GM19035 (cell line): ENCODE data around the gene NLK.

Experiments
- ATAC-seq: cut with Tn5 transposase; IDR thresholded peaks from one replicate; pipeline ENCODE4 v1.9.1; 2021; ENCODE audit not compliant: unreplicated experiment

NLK gene

DNA sequence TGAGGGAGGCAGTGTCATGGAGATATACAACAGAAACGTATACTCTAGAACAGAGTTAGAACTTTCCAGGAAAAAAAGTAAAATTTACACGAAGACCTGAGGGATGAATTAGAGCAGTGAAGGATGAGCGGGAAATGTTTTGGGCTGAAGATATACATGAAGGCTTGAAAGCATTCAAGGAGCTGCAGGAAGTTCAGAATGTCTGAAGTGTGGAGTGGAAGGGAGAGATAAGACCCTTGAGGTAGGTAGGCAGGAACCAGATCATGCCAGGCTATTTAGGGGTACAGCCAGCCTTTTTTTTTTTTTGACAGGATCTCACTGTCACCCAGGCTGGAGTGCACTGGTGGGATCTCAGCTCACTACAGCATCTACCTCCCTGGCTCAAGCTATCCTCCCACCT, 3.2 kb upstream of the NLK start:
- no peak for ATAC-seq

DNA sequence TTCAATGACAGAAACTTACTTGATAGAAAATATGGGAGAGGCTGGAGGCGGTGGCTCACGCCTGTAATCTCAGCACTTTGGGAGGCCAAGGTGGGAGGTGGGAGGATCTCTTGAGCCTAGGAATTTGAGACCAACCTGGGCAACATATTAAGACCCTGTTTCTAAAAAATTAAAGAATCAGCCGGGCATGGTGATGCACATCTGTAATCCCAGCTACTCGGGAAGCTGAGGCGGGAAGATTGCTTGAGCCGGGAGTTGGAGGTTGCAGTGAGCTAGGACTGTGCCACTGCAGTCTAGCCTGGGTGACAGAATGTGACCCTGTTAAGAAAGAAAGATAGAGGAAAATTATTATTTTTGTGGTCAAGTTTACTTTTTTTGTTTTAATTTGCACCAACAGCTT, 2.1 kb upstream of the NLK start:
- no peak for ATAC-seq

DNA sequence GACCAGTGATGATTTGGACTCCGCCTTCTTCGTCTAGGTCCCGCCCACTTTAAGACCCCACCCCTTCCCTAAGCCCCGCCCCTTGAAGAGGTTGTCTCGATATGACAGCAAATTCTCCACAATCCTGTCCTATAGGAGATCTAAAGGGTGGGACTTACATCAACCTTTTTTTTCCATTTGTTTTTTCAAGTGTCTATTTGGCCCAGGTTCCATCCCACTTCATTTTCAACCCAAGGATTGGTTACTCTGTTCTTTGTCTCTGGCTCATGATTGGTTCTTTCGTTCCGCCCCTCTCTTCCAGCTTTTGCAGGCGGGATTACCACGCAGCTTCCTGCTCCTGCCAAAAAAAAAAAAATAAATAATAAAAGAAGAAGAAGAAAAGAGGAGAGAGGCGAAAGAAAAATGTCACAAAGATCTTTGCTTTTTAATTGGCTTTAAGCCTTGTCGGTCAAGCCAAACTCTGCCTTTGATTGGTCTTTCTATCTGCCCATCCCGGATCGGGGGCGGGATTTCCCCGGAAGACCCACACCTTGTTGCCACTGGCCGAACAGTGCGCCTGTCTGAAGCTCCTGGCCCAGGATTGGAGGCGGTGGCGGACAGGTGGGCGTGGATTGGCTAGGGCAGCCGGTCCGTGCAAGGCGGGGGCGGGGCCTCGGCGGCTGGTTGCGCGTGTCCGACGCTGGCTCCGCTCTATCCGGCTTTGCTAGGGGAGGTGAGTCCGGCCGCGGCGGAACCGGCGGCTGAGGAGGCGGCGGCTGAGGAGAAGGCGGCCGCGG, 1.2 kb upstream of the NLK start:
- peak; percentile 88 for ATAC-seq

DNA sequence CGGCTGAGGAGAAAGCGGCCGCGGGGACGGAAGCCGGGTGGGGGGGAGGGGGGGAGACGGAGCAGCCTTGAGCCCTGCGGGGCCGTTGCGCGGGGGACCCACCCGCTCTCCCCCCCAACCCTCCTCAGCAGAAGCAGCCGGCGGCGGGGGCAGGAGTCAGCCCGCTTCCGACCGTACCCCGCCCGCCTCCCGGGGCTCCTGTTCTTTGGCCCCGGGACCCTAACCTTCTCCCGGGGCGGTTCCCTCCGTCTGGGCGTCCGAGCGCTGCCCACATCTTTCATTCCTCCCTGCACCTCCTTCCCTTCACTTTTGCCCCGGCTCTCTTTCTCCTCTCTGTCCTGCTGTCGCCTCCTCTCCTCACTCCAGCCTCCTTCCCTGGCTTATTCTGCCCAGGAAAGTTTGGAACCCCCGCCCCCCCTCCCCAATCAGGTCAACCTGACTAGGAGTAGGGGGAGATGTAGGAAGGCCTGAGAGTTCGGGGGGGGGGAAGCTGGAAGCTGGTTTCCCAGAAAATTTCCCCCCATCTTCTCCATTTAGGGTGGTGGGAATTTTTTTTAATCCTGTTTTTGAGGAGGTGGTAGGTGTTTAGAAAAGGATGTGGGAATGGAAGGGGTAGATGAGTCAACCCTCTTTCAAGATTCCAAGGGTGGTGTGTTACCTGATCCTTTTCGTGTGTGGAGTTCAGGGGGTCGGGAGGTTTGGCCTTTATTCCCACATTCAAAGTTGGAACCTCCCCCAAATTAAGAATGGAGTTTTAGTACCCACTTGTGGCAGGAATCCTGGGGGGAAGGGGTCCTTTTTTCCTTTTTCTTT, 427 bp upstream of the NLK start:
- ATAC-seq = peak; percentile 12

DNA sequence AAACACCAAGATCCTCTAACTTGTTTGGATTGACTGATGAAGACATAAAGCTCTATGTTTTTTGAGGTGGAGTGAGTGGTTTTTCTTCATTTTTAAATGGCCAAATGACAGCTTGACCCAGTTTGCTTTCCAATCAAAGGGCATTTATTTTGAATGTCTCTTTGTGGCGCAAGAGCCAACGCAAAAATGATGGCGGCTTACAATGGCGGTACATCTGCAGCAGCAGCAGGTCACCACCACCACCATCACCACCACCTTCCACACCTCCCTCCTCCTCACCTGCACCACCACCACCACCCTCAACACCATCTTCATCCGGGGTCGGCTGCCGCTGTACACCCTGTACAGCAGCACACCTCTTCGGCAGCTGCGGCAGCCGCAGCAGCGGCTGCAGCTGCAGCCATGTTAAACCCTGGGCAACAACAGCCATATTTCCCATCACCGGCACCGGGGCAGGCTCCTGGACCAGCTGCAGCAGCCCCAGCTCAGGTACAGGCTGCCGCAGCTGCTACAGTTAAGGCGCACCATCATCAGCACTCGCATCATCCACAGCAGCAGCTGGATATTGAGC, 329 bp downstream of the NLK start:
- ATAC-seq = no peak

DNA sequence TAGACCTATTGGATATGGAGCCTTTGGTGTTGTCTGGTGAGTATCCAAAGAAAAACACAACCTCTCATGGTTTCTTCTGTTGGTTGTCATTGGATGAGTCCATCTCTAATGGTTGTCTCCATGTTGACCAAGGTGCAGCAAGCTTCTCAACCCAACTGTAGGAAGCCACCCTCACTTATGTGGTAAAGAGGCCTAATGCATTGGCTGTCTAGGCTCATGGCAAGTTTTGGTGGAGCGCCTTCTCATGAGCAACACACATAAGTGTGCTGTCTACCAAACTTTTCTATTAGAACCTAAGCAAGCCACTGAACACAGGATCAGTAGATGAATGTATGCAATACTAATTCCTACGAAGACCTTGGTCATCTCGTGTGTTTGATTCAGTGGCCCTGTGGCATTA, 819 bp downstream of the NLK start:
- no peak for ATAC-seq

DNA sequence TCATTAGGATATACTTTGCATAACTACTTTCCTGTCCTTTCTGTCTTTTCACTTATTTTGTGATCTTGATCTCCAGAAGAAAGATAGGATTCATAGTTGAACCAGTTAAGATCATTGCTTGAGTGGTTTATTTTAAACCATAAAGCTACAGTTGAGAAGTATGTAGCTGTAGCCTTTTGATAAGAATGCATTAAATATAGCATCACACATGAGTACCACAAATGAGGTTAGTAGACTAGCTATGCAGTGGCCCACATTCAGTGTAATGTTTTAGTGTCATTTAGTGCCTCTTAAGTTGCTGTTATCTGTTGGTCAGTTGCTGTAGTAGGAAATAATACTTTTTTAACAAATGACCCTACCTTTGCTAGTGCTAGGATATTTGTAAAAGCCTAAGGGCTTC, 1.3 kb downstream of the NLK start:
- no peak for ATAC-seq

DNA sequence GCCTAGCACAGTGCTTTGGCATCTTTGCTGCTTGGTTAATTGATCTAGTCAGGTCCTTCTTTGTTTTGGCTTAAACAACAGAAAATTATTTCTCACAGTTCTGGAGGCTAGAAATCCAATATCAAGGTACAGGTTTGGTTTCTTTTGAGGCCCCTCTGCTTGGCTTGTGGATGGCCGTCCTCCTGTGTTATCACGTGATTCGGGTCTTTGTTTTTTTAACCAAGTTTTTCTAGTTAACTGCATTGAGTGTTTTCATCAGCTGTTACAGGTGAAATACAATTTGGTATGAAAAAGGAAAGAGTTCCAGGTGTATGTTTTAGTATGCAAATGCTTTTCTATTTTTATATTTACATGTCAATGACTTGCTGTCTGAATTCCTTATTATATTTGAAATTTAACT, 2.8 kb downstream of the NLK start:
- ATAC-seq = no peak

DNA sequence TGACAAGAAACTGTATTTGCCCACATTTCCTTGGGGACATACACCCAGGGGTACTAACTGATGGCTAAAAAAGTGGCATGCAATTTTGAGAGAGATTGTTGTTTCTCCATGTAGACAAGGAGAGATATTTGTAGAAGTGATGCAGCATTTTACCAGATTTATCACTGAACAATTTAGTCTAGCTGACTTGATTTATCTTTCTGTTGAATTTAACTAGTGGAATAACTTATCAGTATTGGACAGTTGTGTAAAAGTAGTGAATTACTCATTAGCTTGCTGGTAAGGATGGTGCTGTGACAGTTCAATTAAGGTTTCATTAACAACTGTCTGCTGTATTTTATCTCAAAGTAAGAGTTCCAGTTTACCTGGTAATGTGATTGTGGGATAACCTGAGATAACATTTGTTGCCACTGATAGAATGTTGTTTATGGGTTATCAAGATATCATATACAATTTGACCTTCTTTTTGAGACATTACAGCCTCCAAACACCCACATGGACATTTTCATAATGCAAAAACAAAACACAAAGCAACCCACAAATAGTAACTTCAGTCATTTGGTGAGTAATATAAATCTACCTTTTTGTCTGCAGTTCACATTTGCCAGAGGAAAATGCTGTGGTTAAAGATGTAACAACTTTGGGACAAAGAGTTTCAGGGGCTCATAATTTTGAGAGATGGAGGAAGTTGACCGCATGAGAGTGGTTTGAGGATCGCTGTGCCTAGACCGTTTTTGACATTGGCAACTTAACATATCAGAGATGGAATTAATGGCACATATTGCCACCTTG, 3.8 kb downstream of the NLK start:
- no peak for ATAC-seq

DNA sequence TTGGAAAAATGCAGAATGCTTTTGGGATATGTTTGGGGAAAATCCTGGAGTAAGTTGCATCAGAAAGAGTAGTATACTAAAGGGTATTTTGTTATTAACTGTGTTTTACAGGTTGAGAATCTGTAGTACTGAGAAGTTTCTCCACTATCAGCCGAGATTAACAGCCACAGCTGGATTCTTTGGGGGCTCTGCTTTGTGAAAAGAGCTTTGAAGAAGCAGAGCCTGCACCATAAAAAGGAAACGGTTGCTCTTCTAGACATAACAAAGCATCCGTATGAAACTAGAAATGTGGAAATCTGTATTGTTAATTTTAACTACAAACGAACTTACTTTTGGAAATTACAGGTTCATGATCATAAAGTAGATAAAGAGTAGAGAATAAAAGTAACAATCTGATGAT, 5.3 kb downstream of the NLK start:
- ATAC-seq = no peak

DNA sequence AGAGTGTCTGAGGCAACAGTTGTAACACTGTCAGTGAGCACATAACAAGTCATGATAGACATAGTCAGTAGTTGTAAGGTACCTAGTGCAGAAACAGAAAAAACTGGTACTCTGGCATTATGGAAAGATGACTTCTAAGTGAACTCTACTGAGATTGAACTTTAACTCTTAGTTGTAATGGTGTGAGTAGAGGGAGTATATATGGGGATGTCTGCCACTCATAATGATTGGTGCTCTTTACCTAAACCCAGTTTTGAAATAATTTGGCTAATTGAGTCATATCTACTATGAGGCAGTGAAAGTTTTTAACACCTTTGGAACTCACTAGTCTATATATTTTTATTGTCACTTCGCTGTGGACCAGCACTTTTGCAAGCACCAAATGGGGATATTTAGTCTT, 6.6 kb downstream of the NLK start:
- no peak for ATAC-seq

DNA sequence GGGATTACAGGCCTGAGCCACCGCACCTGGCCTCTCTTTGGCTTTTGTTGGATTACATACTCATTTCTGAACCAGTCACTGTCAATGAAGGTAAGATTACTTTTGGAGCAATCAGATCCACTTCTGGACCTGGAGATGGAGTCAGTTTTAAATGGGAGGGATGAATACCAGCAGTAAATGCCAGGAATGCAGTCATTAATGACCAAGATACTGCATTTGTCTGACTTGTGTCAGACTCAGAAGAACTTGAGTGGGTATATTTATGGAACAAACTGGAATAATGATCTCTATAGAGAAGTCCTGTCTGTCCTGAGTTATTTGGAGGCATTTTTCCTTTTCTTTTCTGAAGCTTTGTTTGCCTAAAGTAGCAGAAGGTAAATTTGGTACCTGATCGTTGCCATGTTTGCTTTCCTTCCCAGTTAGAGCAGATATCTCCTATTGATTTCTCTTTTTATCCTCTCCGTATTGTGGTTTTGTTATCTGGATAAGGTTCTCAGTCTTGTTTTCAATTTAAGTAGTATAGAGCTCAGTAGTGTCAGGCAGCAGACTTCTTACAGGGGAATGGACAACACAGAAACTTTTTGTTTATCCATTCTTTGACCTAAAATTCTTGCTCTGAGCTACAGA, 10.7 kb downstream of the NLK start:
- ATAC-seq = no peak

DNA sequence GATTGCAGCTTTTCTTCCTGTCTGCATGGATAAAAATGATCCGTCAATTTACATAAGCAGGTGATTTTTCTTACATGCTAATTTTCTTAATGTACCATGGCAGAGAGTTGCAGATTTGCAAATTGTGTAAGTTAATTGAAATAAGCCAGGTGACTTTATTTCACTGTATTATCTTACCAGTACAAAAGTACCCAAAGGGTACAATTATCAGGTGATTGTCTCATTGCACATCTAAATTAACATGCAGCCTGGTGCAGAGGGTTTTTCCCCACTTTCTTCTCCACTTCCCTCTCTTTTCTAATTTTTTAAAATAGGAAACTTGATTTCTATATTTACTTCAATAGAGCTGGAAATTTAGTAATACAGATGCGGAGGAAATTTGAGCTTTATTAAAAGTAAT, 11.2 kb downstream of the NLK start:
- no peak for ATAC-seq

DNA sequence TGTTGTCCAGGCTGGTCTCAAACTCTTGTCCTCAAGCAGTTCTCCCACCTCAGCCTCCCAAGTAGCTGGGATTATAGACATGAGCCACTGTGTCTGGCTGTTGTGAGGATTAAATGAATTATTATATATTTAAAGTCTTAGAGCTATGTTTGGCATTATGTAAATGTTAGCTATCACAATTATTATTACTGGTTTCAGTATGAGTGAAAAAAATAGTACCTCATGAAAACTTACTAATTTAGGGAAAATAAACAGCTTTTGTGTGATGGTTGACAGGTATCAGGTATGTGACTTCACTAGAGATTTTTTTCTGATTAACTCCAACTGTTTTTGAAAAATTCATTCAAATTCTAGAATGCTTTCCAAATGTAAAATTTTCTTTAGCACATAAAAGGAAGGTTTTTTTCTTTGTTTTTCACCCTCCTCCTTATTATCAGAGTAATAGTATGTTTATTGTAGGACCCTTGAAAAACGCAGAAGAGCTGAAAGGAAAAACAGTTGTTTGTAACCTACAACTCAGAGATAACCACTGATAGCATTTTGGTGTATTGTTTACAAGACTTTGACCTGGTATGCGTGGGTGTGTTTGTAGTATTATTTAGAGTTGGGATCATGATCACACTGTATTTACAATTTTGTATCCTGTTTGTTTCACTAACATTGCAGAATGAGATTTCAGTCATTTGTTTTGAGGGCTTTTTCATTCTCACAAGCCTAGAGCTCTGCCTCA, 13.2 kb downstream of the NLK start:
- no peak for ATAC-seq

DNA sequence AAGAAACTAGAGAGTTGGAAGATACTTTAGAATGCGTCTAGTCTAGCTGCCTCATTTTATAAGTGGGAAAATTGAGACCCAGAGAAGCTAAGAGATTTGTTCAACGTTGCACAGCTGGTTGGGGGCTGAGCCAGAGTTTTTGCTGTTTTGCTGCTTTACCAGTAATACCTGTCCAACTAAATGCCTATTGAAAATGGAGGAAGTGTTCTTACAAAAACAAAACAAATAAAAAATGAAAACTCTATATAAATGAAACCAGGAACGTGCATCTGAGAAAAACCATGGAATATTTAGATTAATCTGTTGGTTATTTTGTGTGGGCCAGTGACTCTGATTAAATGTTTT, 13.8 kb downstream of the NLK start:
- ATAC-seq = no peak

DNA sequence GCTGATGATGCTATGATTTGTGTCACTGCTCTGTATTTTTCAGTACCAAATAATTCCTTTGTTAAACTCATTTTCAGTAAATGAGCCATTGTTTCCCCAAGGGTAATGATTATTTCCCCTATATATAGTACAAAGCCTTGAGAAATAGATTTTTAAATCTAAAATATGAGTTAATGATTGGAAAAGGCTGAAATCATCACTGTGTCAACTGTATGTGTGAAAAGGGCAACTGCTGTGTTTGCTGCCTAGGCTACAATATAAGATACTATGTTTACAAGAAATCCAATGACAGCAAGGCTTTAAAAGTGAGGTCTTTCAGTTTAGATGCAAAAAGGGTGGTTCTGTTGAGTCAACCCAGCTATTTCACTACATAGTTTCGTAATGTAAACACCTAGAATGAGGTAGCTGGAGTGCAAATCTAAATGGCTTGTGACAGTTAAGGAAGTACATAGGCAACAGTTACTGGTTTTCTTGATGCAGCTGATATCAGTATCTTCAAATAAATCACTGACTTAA, 15.3 kb downstream of the NLK start:
- ATAC-seq = peak; percentile 73

DNA sequence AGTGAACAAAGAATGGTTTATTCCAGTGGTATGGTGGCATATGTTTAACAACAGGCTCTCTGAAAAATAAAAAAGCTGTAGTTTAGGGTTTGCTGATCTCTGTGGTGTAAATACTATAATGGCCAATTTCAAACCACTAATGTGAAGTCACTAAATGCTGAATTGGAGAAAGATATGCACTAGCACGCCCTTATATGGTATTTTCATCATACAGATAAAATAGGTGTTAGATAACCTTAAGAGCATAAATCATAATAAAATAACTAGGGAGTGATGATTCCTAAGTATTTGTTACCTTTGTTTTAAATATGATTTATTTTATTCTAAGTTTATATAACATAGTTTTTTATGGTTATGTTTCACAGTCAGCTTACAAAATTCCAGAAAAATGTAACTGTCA, 17.2 kb downstream of the NLK start:
- ATAC-seq = no peak

DNA sequence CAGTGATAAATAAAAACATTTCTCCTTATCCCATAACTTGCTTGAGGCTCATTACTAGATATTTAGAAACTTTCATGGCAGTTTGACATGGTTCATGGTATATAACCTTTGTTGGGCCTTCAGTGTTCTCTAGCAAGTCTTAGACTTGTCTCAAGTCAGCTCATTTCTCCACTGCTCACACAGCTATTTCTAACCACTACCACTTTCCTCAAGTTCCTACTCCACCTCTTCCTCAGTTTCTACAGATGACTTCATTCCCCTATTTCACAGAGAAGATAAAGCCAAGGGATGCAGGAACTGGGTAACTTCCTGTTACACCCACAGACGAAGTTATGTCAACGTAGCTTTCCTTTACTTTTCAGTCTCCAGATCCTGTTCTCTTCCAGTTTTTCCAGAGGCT, 23.2 kb downstream of the NLK start:
- ATAC-seq = no peak

DNA sequence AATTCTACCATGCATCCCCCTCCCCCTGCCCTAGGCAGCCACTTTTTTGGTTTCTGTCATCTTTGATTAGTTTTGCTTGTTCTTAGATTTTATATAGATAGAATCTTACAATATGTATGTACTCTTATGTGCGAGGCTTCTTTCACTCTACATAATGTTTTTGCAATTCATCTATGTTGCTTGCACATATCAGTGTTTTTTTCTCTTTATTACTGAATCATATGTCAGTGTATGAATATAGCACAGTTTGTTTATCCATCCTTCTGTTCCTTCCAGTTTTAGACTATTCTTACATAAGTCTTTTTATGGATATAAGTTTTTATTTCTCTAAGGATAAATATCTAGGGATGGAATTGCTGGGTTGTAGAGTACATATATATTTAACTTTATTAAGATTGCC, 26.6 kb downstream of the NLK start:
- no peak for ATAC-seq

DNA sequence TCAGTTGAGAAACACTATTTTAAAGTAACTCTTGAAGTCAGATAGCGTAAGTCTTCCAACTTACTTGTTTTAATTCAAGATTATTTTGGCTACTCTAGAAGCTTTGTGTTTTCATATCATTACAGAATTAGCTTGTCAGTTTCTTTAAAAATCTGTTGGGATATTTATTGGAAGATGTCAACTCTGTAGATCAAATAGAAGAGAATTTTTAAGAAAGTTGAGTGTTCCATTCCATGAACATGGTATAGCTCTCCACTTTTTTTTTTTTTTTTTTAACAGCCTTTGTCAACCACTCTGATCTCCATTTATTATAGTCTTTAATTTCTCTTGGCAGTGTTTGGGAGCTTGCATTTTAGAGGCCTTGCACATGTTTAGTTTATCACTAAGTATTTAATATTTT, 28.7 kb downstream of the NLK start:
- no peak for ATAC-seq
